ENCODE results near the gene AGAP1. TPM values are rescaled to one million over a fixed set of nuclear protein-coding genes. Genes with fewer than 3 reads are reported as not detected.

AGAP1 gene
- polyA plus RNA-seq, 1 donor from 2014 or later: 17.4 TPM

GRCh38 chr2:235847576-235847975 lies 353.7 kb downstream of the AGAP1 start:
- H3K4me2 ChIP-seq (ENCODE audit: low read length): no peak overlapping the region
- H2AFZ ChIP-seq (ENCODE audit: low read depth, low read length): no peak overlapping the region
- no peaks in the 10 kb centered on the region for H3K27me3 ChIP-seq (ENCODE audit: insufficient read depth, low read depth, low read length)
- H3K4me3 ChIP-seq (ENCODE audit: low read length): no peak overlapping the region
- H3K9me3 ChIP-seq (ENCODE audit: low read length): no peaks in the 10 kb centered on the region
- H3K79me2 ChIP-seq (replicated peaks; ENCODE audit: insufficient read depth, low read length): no peaks in the 10 kb centered on the region
- H3K9ac ChIP-seq (ENCODE audit: low read length): no peak overlapping the region
- TF ChIP-seq POLR2AphosphoS5 (IDR thresholded peaks at IDR 0.05) (no peak), EZH2 (IDR thresholded peaks at IDR 0.05; ENCODE audit: borderline replicate concordance, insufficient read depth, low read length, poor library complexity, severe bottlenecking) (no peak), TAF1 (IDR thresholded peaks at IDR 0.05; ENCODE audit: low read depth) (no peak), EP300 (conservative IDR thresholded peaks at IDR 0.05; ENCODE audit: poor library complexity, severe bottlenecking) (no peak), MXI1 (conservative IDR thresholded peaks at IDR 0.05; ENCODE audit: poor library complexity, severe bottlenecking) (no peak), SMC3 (conservative IDR thresholded peaks at IDR 0.05; ENCODE audit: poor library complexity) (no peak), CTCF (IDR thresholded peaks at IDR 0.05; ENCODE audit: poor library complexity, severe bottlenecking) (no peak), RAD21 (conservative IDR thresholded peaks at IDR 0.05) (no peak)
- TF ChIP-seq, protein P1, sequence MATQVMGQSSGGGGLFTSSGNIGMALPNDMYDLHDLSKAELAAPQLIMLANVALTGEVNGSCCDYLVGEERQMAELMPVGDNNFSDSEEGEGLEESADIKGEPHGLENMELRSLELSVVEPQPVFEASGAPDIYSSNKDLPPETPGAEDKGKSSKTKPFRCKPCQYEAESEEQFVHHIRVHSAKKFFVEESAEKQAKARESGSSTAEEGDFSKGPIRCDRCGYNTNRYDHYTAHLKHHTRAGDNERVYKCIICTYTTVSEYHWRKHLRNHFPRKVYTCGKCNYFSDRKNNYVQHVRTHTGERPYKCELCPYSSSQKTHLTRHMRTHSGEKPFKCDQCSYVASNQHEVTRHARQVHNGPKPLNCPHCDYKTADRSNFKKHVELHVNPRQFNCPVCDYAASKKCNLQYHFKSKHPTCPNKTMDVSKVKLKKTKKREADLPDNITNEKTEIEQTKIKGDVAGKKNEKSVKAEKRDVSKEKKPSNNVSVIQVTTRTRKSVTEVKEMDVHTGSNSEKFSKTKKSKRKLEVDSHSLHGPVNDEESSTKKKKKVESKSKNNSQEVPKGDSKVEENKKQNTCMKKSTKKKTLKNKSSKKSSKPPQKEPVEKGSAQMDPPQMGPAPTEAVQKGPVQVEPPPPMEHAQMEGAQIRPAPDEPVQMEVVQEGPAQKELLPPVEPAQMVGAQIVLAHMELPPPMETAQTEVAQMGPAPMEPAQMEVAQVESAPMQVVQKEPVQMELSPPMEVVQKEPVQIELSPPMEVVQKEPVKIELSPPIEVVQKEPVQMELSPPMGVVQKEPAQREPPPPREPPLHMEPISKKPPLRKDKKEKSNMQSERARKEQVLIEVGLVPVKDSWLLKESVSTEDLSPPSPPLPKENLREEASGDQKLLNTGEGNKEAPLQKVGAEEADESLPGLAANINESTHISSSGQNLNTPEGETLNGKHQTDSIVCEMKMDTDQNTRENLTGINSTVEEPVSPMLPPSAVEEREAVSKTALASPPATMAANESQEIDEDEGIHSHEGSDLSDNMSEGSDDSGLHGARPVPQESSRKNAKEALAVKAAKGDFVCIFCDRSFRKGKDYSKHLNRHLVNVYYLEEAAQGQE (IDR thresholded peaks at IDR 0.05; ENCODE audit: borderline replicate concordance): no peak
- H4K20me1 ChIP-seq (ENCODE audit: insufficient read depth): no peaks in the 10 kb centered on the region
- no peaks in the 10 kb centered on the region for H3K9me2 ChIP-seq (ENCODE audit: insufficient read depth, low read length)
- H3K36me3 ChIP-seq (ENCODE audit: insufficient read depth, low read length): no peaks in the 10 kb centered on the region
- H3F3A ChIP-seq (ENCODE audit: insufficient read depth, low read length, poor library complexity, severe bottlenecking): no peaks in the 10 kb centered on the region
- H3K27ac ChIP-seq (ENCODE audit: low read length): no peak overlapping the region

- Histone ChIP-seq H4K20me1 (ENCODE audit: insufficient read depth) (no peaks in the 10 kb centered on the region), H3K9me3 (ENCODE audit: low read length) (no peaks in the 10 kb centered on the region), H3K9ac (ENCODE audit: low read length) (no peak overlapping the region), H3K27me3 (ENCODE audit: insufficient read depth, low read depth, low read length) (no peaks in the 10 kb centered on the region), H3F3A (ENCODE audit: insufficient read depth, low read length, poor library complexity, severe bottlenecking) (no peaks in the 10 kb centered on the region), H3K4me2 (ENCODE audit: low read length) (no peak overlapping the region), H3K27ac (ENCODE audit: low read length) (no peak overlapping the region), H3K9me2 (ENCODE audit: insufficient read depth, low read length) (no peaks in the 10 kb centered on the region), H3K4me3 (ENCODE audit: low read length) (no peak overlapping the region), H3K79me2 (replicated peaks; ENCODE audit: insufficient read depth, low read length) (no peaks in the 10 kb centered on the region), H2AFZ (ENCODE audit: low read depth, low read length) (no peak overlapping the region), H3K36me3 (ENCODE audit: insufficient read depth, low read length) (no peaks in the 10 kb centered on the region)
- TF ChIP-seq POLR2AphosphoS5 (IDR thresholded peaks at IDR 0.05): no peak
- TF ChIP-seq MXI1 (conservative IDR thresholded peaks at IDR 0.05; ENCODE audit: poor library complexity, severe bottlenecking): no peak
- TF ChIP-seq TAF1 (IDR thresholded peaks at IDR 0.05; ENCODE audit: low read depth): no peak
- TF ChIP-seq, protein P1 (IDR thresholded peaks at IDR 0.05; ENCODE audit: borderline replicate concordance): no peak
- TF ChIP-seq EP300 (conservative IDR thresholded peaks at IDR 0.05; ENCODE audit: poor library complexity, severe bottlenecking): no peak
- TF ChIP-seq RAD21 (conservative IDR thresholded peaks at IDR 0.05): no peak
- TF ChIP-seq SMC3 (conservative IDR thresholded peaks at IDR 0.05; ENCODE audit: poor library complexity): no peak
- TF ChIP-seq EZH2 (IDR thresholded peaks at IDR 0.05; ENCODE audit: borderline replicate concordance, insufficient read depth, low read length, poor library complexity, severe bottlenecking): no peak
- TF ChIP-seq CTCF (IDR thresholded peaks at IDR 0.05; ENCODE audit: poor library complexity, severe bottlenecking): no peak
Observed at GRCh38 chr2:235848055-235848454, 354.2 kb downstream of the AGAP1 start.

Data from neural cell (in vitro differentiated cells).